ENCODE results near the gene NTM. TPM values are rescaled to one million over a fixed set of nuclear protein-coding genes. Genes with fewer than 3 reads are reported as not detected.

The NTM gene
- total and polyA plus RNA-seq, 2 of the 8 experiments (the other 6 are each of a cell fraction or from before 2014, with no cell fraction given): 13.4 to 20.0 TPM

DNA sequence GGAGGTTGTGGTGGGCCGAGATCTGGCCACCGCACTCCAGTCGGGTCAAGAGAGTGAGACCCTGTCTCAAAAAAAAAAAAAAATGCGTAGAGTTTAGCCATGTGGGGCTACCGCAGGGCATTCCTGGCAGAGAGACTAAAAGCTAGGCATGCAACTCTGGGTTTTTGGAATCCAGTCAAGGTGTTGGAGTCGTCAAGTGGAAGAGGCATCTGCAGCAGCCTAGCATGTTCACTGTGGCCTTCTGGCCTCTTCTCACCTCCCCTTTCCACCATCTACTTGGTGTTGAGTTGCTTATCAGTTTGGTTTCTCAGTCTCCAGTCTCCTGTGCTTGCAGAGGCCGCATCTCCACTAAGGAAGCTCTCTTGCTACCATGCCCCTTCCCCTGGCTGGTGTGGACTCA, 572.5 kb downstream of the NTM start:
- Histone ChIP-seq H3K27me3 (replicated peaks in 1 of 4; ENCODE audit: control insufficient read depth in 3 of 4, extremely low read depth in 1 of 4, insufficient read depth in 3 of 4, low read length in 3 of 4) (no peaks in the 10 kb centered on the region), H3K56ac (replicated peaks; ENCODE audit: insufficient read length, low read depth, low read length) (no peak overlapping the region), H3K23ac (ENCODE audit: insufficient read length) (no peak overlapping the region), H3K14ac (ENCODE audit: insufficient read length) (no peak overlapping the region), H4K5ac (ENCODE audit: insufficient read length, low read depth, low read length) (no peak overlapping the region), H3K4me2 (ENCODE audit: insufficient read depth in 1 of 2, low read depth in 2 of 2, low read length in 2 of 2) (no peak overlapping the region), H3K4me1 (replicated peaks in 1 of 4; ENCODE audit: control insufficient read depth in 3 of 4, insufficient read depth in 4 of 4, low read length in 3 of 4) (peaks cover 0 to 3% (median 0%) of the 10 kb centered on the region in 4 experiments; a peak in 2 of 7 replicates), H4K20me1 (replicated peaks in 1 of 2; ENCODE audit: control insufficient read depth in 1 of 2, insufficient read depth in 2 of 2, low read length in 2 of 2) (no peaks in the 10 kb centered on the region), H2AFZ (ENCODE audit: low read length) (no peak overlapping the region), H3K27ac (ENCODE audit: low read depth, low read length) (no peak overlapping the region), H3K18ac (ENCODE audit: extremely low read depth, low read length) (no peak overlapping the region), H3K4ac (replicated peaks; ENCODE audit: insufficient read length, low read depth, low read length) (no peak overlapping the region), H2BK120ac (replicated peaks; ENCODE audit: low read depth, low read length) (no peak overlapping the region), H2AK5ac (ENCODE audit: low read depth, low read length) (no peak overlapping the region), H4K91ac (replicated peaks; ENCODE audit: insufficient read length, low read length) (no peak overlapping the region), H3K23me2 (ENCODE audit: low read depth, low read length) (no peaks in the 10 kb centered on the region; the same call in 1 of the 2 replicates), H3K79me2 (ENCODE audit: control insufficient read depth in 1 of 2, insufficient read depth in 2 of 2, low read length in 2 of 2) (no peaks in the 10 kb centered on the region), H3K9me3 (ENCODE audit: insufficient read depth in 2 of 2, low read depth in 1 of 2, low read length in 1 of 2) (no peaks in the 10 kb centered on the region), H2BK5ac (ENCODE audit: low read depth, low read length) (no peak overlapping the region), H4K8ac (ENCODE audit: extremely low read depth, insufficient read depth, low read length) (no peak overlapping the region), H3K9ac (replicated peaks in 1 of 4; ENCODE audit: extremely low read depth in 1 of 4, low read depth in 3 of 4, low read length in 3 of 4) (no peak overlapping the region), H2BK12ac (ENCODE audit: low read depth, low read length) (no peak overlapping the region), H3K36me3 (ENCODE audit: control insufficient read depth in 2 of 4, insufficient read depth in 4 of 4, low read length in 3 of 4) (no peaks in the 10 kb centered on the region), H2BK15ac (ENCODE audit: low read length) (no peak overlapping the region), H2BK20ac (ENCODE audit: low read length) (no peak overlapping the region), H3K4me3 (ENCODE audit: extremely low read depth in 1 of 4, insufficient read depth in 2 of 4, low read depth in 3 of 4, low read length in 4 of 4) (no peak overlapping the region), H3K79me1 (ENCODE audit: low read depth, low read length) (no peaks in the 10 kb centered on the region)
- no peak for FAIRE-seq
- ChIA-PET POLR2A (ENCODE audit: partially characterized antibody) (no interaction called here), CTCF (ENCODE audit: partially characterized antibody) (interaction anchor here (0.9 to 1.6 kb wide), 6 partner anchors 8 to 248 kb away, joined by 3 to 5 read pairs (median 3); no protein-coding TSS in a partner anchor)
- WGBS, 2 experiments (ENCODE audit: extremely low coverage in 1 of 2, insufficient coverage in 1 of 2, insufficient read length in 1 of 2, insufficient replicate concordance in 2 of 2, low coverage in 1 of 2, low lambda C conversion rate in 2 of 2, missing lambda C conversion rate in 1 of 2): 60% methylated on average over 6 of the region's 7 CpGs; no CpG with 5 or more reads in 1 of the 2 experiments
- TF ChIP-seq CBX8 (IDR thresholded peaks at IDR 0.05; ENCODE audit: borderline replicate concordance, low read depth, low read length) (no peak), RNF2 (IDR thresholded peaks at IDR 0.05; ENCODE audit: borderline replicate concordance, low read depth, low read length, missing control alignments, poor library complexity, severe bottlenecking) (no peak), GABPA (IDR thresholded peaks at IDR 0.05; ENCODE audit: borderline replicate concordance, insufficient read depth, low read length) (no peak)
- DNase-seq (ENCODE audit: low read depth in 1 of 2, low spot score in 2 of 2): no peak
